Endothelial cell of umbilical vein (primary cell): ENCODE data around the gene PHC3.

ENCODE experiments used
- CTCF ChIP-seq, 2 donors: IDR thresholded peaks; 1 replicate in 1 of 2; 2 replicates in 1 of 2; pipeline ENCODE4 v1.5.1; 2011; ENCODE audit warnings: low read length in 2 of 2, mild to moderate bottlenecking in 2 of 2, moderate library complexity in 2 of 2, control low read depth in 1 of 2, inconsistent platforms in 1 of 2, low read depth in 1 of 2; ENCODE audit not compliant: insufficient read depth in 1 of 2; ENCODE audit errors: extremely low read depth in 1 of 2
- EZH2 ChIP-seq: IDR thresholded peaks from 2 replicates; pipeline ENCODE4 v1.6.1; 2012; ENCODE audit warnings: borderline replicate concordance, low read depth, mild to moderate bottlenecking, moderate library complexity, low read length, inconsistent platforms; ENCODE audit not compliant: severe bottlenecking
- FOS ChIP-seq: IDR thresholded peaks from 2 replicates; pipeline ENCODE4 v1.6.1; 2011; ENCODE audit warnings: mild to moderate bottlenecking, low read length, moderate library complexity, borderline replicate concordance; ENCODE audit not compliant: insufficient read depth
- GATA2 ChIP-seq: IDR thresholded peaks from 2 replicates; pipeline ENCODE4 v1.7.0; 2011; ENCODE audit warnings: low read depth, mild to moderate bottlenecking, moderate library complexity, mixed read lengths, low read length; ENCODE audit not compliant: insufficient read length, insufficient read depth
- JUN ChIP-seq: IDR thresholded peaks from 2 replicates; pipeline ENCODE4 v1.6.1; 2011; ENCODE audit warnings: borderline replicate concordance, low read depth; ENCODE audit not compliant: insufficient read length, insufficient read depth
- MAX ChIP-seq: IDR thresholded peaks from 2 replicates; pipeline ENCODE4 v1.6.1; 2011; ENCODE audit not compliant: insufficient read depth, insufficient read length
- MYC ChIP-seq: IDR thresholded peaks from one replicate; pipeline ENCODE4 v1.6.1; 2011; ENCODE audit warnings: mild to moderate bottlenecking, low read depth, low read length
- POLR2A ChIP-seq: IDR thresholded peaks from 2 replicates; pipeline ENCODE4 v1.6.1; 2012; ENCODE audit warnings: low read depth, mild to moderate bottlenecking, control low read depth, low read length
- POLR2AphosphoS5 ChIP-seq: IDR thresholded peaks from 2 replicates; pipeline ENCODE4 v1.6.1; 2012; ENCODE audit warnings: low read depth, mild to moderate bottlenecking, control low read depth, low read length, moderate library complexity; ENCODE audit not compliant: insufficient read depth

GRCh38 chr3:170203457-170203856, 21.9 kb upstream of the PHC3 start:
- TF ChIP-seq MAX (no peak), POLR2A (no peak), CTCF (IDR thresholded peaks at IDR 0.05; ENCODE audit: extremely low read depth in 1 of 2, insufficient read depth in 1 of 2, low read depth in 1 of 2, low read length in 2 of 2) (no peak), POLR2AphosphoS5 (no peak), EZH2 (no peak), MYC (no peak), JUN (no peak), FOS (no peak), GATA2 (no peak)
